GM12801 (cell line): Measurements from ENCODE around the gene VTI1A.

ENCODE experiments used
- TF ChIP-seq, protein P1 (sequence below): IDR thresholded peaks from one replicate; pipeline ENCODE4 v1.5.1; 2011; ENCODE audit warnings: control low read depth; ENCODE audit not compliant: insufficient read length; ENCODE audit errors: extremely low read depth

The VTI1A gene

DNA sequence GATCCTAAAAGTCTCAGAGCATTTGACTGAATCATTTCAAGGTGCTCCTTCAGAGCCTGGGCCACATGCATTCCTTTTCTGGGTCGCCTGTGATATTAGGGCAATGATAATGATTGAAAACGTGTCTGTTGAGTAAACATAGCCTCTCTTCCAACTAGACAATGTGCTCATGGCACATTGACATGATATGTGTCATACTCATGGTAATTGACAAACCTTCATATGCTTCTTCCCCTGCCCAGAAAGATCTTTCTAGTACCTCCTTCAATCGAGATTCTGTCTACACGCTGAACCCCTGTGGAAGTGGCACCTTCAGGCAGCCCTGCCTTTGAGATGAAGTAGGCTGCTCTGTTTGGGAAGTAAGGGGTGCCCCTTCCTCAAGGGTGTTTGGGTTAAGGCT, 404.2 kb downstream of the VTI1A start:
- TF ChIP-seq, protein P1, sequence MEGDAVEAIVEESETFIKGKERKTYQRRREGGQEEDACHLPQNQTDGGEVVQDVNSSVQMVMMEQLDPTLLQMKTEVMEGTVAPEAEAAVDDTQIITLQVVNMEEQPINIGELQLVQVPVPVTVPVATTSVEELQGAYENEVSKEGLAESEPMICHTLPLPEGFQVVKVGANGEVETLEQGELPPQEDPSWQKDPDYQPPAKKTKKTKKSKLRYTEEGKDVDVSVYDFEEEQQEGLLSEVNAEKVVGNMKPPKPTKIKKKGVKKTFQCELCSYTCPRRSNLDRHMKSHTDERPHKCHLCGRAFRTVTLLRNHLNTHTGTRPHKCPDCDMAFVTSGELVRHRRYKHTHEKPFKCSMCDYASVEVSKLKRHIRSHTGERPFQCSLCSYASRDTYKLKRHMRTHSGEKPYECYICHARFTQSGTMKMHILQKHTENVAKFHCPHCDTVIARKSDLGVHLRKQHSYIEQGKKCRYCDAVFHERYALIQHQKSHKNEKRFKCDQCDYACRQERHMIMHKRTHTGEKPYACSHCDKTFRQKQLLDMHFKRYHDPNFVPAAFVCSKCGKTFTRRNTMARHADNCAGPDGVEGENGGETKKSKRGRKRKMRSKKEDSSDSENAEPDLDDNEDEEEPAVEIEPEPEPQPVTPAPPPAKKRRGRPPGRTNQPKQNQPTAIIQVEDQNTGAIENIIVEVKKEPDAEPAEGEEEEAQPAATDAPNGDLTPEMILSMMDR: no peak

DNA sequence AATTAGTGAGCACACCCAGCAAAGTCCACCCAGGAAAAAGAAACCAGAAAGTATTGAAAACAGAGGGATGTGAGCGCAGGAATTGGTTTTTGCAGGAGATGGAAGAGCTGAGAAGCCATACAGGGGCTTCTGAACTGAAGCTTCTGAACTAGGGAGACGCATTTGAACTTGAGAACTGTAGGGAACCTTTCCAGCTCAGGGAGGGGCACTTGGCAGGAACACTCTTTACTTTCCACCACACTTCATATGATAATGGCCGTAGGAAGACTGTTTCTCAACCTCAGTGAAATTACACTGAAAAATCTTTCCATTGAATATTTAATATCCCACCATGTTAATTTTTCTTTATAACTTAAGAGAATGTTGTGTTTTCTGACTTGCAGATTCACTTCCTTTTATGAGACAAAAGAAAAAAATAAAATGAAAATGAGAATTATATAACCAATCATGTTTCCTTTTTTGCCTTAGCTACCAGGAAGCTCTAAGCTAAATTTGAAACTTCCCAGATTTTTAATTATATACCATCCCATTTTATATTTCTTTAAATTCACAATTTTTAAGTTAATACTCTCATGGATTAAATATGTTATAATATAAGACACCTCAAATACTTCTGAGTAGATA, 404.7 kb downstream of the VTI1A start:
- TF ChIP-seq, protein P1: no peak

DNA sequence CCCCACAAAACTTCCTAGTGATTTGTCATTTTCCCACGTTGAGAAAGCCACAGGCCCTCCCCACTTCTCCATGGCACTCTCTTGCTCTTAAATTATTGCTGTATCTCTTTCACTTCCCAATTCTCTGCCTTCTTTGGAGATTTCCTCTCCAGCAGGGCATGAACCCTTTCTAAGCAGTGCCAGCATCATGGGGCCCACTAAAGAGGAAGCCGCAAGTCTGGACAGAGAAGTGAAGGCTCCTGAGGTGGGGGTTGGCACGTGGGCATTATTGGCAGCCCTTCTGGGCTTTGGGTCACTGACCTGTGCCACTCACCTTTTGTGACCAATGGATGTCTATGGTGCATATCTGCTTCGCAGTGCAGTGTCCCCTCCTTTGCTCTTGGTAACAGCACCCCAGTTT, 405.3 kb downstream of the VTI1A start:
- TF ChIP-seq, protein P1: no peak

DNA sequence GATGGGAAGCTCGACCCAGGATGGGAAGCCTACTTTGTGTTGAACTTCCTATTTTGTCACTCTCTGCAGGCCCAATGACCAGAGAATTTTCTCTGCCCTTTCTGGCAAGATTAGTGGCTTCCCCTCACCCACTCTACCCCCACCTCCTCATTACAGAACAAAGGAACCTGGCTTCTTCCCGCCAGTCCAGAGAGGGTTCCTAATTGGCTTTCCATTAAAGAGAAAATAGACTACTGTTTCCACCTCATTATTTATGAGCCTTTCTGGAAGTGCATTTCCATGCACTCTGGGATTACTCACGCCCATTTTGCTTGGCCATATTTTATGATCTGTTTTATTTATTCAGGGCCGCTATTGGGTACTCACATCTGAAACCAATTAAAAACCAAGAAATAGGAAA, 408.1 kb downstream of the VTI1A start:
- TF ChIP-seq, protein P1: no peak

DNA sequence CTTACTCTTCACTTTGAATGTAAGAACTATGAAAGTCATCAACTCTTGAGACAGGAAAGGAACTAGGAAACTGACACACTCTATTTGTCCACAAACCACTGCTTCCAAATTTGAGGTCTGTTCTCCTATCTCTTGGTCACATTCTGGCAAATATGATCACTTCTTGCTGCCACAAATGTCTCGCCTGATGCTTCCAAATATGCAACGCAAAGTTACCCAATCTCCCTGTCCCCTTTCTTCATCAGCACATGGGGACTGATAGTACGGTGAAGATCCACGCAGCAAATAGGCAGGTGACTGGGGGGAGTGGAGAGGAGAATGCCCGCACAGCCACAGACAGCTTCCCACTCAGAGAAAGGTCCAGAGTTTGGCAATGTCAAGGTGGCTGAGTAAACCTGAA, 410.5 kb downstream of the VTI1A start:
- TF ChIP-seq, protein P1: no peak

DNA sequence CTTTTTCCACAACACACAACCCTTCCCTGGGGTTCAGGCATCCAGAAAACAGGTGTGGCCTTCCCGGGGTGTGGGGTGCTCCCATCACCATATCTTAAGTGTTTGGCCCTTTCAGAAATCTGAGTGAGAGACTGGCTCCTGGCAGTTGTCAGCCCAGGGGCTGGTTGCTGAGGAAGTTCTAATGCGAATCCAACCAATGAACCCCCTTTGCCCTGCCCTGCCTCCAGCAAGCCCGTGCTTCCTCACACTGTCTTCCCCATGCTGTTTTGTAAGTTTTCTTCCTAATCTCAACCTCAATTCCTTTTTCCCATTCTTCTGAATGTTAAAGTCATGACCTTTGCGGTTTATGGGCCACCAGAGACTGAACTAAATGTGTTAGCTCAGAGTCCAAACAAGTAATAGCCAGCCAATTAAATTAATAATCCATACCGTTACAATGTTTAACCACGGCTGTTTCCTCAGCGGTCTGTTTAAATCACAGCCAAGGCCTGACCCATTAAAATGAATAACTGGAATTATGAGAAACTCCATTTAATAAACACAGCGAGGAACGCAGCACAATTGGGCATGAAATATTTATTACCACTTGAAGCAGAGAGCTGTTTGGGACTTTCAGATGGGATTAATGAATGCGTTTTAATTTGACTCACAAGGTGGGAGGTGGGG, 412.1 kb downstream of the VTI1A start:
- TF ChIP-seq, protein P1: no peak

DNA sequence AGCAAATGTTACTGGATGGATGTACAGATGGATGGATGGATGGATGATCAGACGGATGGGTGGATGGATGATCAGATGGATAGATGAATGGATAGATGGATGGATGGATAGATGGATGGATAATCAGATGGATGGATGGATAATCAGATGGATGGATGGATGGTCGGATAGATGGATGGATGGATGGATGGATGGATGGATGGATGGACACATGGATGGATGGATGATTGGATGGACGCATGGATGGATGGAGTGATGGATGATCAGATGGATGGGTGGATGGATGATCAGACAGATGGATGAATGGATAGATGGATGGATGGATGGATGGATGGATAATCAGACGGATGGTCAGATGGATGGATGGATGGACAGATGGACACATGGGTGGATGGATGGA, 412.8 kb downstream of the VTI1A start:
- TF ChIP-seq, protein P1: no peak
